ENCODE measurements around the gene MEPE.

The MEPE gene

DNA sequence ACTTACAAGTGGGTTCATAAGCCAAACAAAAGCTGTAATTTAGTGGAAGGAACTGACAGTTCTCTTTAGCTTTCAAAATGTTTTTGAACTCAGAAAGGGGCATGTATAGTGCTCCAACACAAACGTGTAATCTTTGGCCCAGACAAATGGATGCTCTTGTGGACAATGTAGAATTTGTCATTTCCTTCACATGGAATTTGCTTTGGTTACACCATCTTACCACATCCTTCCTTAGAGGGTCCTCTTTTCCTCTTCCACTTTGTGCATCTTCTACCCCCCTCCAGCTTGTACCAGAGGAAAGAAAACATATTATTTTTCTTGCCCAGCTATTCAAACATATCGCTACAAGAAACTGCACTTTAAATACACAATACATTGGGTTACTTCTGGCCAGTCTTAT, 42.4 kb downstream of the MEPE start:
- H3K4me1 ChIP-seq: no peaks in the 10 kb centered on the region

DNA sequence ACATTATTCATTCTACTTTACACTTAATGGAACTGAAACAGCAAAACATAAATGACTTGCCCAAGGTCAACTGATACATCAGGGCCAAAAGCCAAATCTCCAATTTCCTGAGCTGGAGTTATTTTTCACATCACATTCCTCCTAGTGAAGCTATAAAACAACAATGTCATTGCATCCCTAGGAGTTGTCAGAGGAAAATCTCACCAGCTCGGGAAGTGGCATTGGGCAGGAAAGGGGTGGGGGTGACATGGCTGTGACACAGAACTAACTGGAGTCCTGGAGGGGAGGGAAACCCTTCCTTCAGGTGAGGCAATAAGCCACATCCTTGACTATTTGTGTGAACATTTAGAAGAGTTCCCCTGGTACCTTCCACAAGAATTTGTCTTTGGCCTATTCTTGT, 47.3 kb downstream of the MEPE start:
- Histone ChIP-seq H3K9me3 (no peaks in the 10 kb centered on the region), H3K4me1 (no peaks in the 10 kb centered on the region), H3K4me3 (ENCODE audit: low read depth, low read length) (no peak overlapping the region), H3K36me3 (no peaks in the 10 kb centered on the region), H3K27me3 (no peaks in the 10 kb centered on the region)
- no peak for DNase-seq
- TF ChIP-seq, protein P1, sequence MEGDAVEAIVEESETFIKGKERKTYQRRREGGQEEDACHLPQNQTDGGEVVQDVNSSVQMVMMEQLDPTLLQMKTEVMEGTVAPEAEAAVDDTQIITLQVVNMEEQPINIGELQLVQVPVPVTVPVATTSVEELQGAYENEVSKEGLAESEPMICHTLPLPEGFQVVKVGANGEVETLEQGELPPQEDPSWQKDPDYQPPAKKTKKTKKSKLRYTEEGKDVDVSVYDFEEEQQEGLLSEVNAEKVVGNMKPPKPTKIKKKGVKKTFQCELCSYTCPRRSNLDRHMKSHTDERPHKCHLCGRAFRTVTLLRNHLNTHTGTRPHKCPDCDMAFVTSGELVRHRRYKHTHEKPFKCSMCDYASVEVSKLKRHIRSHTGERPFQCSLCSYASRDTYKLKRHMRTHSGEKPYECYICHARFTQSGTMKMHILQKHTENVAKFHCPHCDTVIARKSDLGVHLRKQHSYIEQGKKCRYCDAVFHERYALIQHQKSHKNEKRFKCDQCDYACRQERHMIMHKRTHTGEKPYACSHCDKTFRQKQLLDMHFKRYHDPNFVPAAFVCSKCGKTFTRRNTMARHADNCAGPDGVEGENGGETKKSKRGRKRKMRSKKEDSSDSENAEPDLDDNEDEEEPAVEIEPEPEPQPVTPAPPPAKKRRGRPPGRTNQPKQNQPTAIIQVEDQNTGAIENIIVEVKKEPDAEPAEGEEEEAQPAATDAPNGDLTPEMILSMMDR (IDR thresholded peaks at IDR 0.05; ENCODE audit: low read depth, low read length): no peak

More for the DNA sequence above, 42.4 kb downstream of the MEPE start:
- Histone ChIP-seq H3K4me3 (ENCODE audit: low read depth, low read length) (no peak overlapping the region), H3K9me3 (no peaks in the 10 kb centered on the region), H3K36me3 (no peaks in the 10 kb centered on the region), H3K27me3 (peaks cover 4% of the 10 kb centered on the region)
- no peak for DNase-seq
- TF ChIP-seq, protein P1 (IDR thresholded peaks at IDR 0.05; ENCODE audit: low read depth, low read length): no peak

DNA sequence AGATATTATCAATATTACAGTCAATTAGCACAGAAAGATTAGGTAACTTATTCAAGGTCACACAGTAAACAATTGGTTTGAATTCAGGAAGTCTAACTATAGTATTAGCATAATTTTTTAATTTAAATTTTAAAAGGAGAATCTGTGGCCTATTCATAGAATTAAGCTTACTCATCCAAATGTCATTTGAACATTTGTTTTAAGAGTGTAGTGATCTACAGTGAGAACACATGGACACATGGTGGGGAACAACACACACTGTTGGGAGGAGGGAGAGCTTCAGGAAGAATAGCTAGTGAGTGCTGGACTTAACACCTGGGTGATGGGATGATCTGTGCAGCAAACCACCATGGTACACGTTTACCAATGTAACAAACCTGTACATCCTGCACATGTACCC, 48.3 kb downstream of the MEPE start:
- H3K4me3 ChIP-seq (ENCODE audit: low read depth, low read length): no peak overlapping the region
- TF ChIP-seq, protein P1 (IDR thresholded peaks at IDR 0.05; ENCODE audit: low read depth, low read length): no peak
- DNase-seq: no peak
- no peaks in the 10 kb centered on the region for H3K27me3 ChIP-seq
- no peaks in the 10 kb centered on the region for H3K9me3 ChIP-seq
- H3K4me1 ChIP-seq: no peaks in the 10 kb centered on the region
- H3K36me3 ChIP-seq: no peaks in the 10 kb centered on the region

DNA sequence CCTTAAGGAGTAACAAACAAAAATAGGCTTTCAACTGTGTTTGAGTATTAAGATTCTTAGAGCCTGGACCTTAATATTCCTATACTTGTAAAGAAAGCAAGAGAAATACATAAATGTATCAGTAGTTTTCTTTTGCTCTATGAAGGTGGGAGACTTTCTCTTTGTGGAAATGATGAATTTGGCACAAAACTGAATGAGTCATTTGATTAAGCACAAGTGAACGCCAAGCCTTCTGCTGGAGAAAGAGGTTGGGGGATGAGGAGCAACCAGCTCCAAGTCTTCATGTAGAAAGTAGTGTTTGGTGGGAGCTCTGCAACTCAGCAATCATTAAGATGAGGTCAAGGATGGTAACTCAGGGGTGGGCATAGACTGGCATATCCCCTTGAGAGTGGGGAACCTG, 49.6 kb downstream of the MEPE start:
- TF ChIP-seq, protein P1 (IDR thresholded peaks at IDR 0.05; ENCODE audit: low read depth, low read length): no peak

DNA sequence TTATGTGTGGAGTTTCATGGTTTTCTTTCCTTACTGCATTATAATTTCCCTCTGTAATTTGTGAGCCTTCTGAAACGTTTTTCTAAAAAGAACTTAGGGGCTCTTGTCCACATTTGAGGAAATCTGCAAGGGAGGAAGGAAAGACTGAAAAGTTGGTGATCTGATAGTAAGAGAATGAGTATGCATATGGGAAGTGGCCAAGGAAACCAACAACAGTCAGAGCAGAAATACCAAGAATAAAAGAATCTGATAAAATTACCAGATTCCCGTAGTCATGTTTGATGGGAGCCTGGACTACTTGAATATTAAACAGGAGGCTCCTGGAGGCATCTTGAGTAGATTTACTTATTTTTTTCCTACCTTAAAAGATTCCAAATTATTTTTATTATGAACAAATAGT, 50.1 kb downstream of the MEPE start:
- Histone ChIP-seq H3K9me3 (no peaks in the 10 kb centered on the region), H3K4me1 (no peaks in the 10 kb centered on the region), H3K36me3 (no peaks in the 10 kb centered on the region), H3K27me3 (no peaks in the 10 kb centered on the region), H3K4me3 (ENCODE audit: low read depth, low read length) (no peak overlapping the region)
- no peak for DNase-seq
- TF ChIP-seq, protein P1 (IDR thresholded peaks at IDR 0.05; ENCODE audit: low read depth, low read length): no peak

More for the DNA sequence above, 49.6 kb downstream of the MEPE start:
- Histone ChIP-seq H3K9me3 (no peaks in the 10 kb centered on the region), H3K36me3 (no peaks in the 10 kb centered on the region), H3K4me1 (no peaks in the 10 kb centered on the region), H3K27me3 (no peaks in the 10 kb centered on the region), H3K4me3 (ENCODE audit: low read depth, low read length) (no peak overlapping the region)
- no peak for DNase-seq

DNA sequence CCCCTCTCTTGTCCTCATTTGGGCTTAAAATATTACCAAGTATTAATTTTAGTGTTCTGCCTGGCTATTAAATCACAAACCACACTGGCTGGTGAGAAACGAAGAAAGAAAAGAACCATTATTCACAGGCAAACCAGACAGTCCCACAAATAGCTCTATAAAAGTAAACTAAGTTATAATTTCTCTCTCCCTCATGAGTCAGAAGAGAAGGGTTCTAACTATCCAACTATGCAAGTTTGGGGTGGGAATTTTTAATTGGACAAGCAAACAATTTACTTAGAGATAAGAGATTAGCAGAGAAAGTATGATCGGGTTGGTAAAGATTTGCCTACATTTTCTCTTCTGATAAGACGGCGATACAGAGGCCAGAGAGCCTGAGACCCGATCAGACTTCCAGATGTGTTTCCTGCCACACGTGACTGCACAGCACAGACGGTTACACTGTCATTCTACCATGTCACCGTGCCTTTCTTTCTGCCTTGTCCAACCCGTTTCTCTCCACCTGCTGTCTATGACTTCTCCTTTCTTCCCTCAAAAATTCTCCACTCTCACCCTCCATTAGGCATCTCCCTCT, 52.3 kb downstream of the MEPE start:
- Histone ChIP-seq H3K9me3 (no peaks in the 10 kb centered on the region), H3K36me3 (no peaks in the 10 kb centered on the region), H3K27me3 (no peaks in the 10 kb centered on the region), H3K4me1 (no peaks in the 10 kb centered on the region), H3K4me3 (ENCODE audit: low read depth, low read length) (no peak overlapping the region)
- TF ChIP-seq, protein P1 (IDR thresholded peaks at IDR 0.05; ENCODE audit: low read depth, low read length): no peak
- DNase-seq: no peak

All from BE2C (cell line).